OCI-LY7 (cell line): ENCODE results near the gene PILRA. TPM values are rescaled to one million over a fixed set of nuclear protein-coding genes. Genes with fewer than 3 reads are reported as not detected.

Source experiments
- BruUV-seq: library from RNA; stranded (reverse); fragments of 400-500 nt; replicated peaks from 2 replicates; lab custom pipeline; 2021; lab: Mats Ljungman, UMichigan
- CTCF ChIA-PET: fragments of 300-600 bp; sonication (Branson Sonifier 250); formaldehyde crosslinking; loops from one replicate; lab custom pipeline; 2022; ENCODE audit warnings: antibody characterized with exemption; ENCODE audit not compliant: unreplicated experiment; lab: Charles Lee
- POLR2A ChIA-PET: fragments of 300-600 bp; sonication (Branson Sonifier 250); formaldehyde crosslinking; loops from one replicate; lab custom pipeline; 2022; ENCODE audit warnings: antibody characterized with exemption; lab: Charles Lee
- DNase-seq: peaks from one replicate; pipeline ENCODE4 v3.0.0-alpha.2; 2015; ENCODE audit warnings: low spot score
- H2AFZ ChIP-seq: fragments of 200-600 bp; sonication (generic), shearing (Covaris generic); 2 replicates; pipeline ENCODE4 v1.6.1; 2014; ENCODE audit warnings: mild to moderate bottlenecking, antibody characterized with exemption, low read length, moderate library complexity
- H3K27ac ChIP-seq: fragments of 200-600 bp; sonication (generic); 2 replicates; pipeline ENCODE4 v1.5.1; 2014; ENCODE audit warnings: mixed run types, low read depth, mild to moderate bottlenecking, moderate library complexity, low read length, inconsistent platforms; ENCODE audit not compliant: poor library complexity, severe bottlenecking
- H3K36me3 ChIP-seq: fragments of 200-600 bp; sonication (generic); 2 replicates; pipeline ENCODE4 v1.6.1; 2014; ENCODE audit warnings: mild to moderate bottlenecking, antibody characterized with exemption, low read length, moderate library complexity, mixed read lengths; ENCODE audit not compliant: insufficient read depth
- H3K4me1 ChIP-seq: fragments of 200-600 bp; sonication (generic); 2 replicates; pipeline ENCODE4 v1.5.1; 2014; ENCODE audit warnings: mild to moderate bottlenecking, low read length; ENCODE audit not compliant: insufficient read depth, poor library complexity, severe bottlenecking
- H3K4me2 ChIP-seq: fragments of 200-600 bp; sonication (generic); 2 replicates; pipeline ENCODE4 v1.6.1; 2014; ENCODE audit warnings: mild to moderate bottlenecking, low read length
- H3K4me3 ChIP-seq: fragments of 200-600 bp; sonication (generic); 2 replicates; pipeline ENCODE4 v1.5.1; 2014; ENCODE audit warnings: mild to moderate bottlenecking, low read depth, low read length; ENCODE audit not compliant: poor library complexity, severe bottlenecking
- H3K79me2 ChIP-seq: fragments of 200-600 bp; sonication (generic); 2 replicates; pipeline ENCODE4 v1.6.1; 2016; ENCODE audit warnings: low read depth, mild to moderate bottlenecking, low read length, moderate library complexity, mixed read lengths; ENCODE audit not compliant: insufficient read depth
- H3K9me2 ChIP-seq: fragments of 200-600 bp; sonication (generic); 2 replicates; pipeline ENCODE4 v1.6.1; 2016; ENCODE audit warnings: mild to moderate bottlenecking, low read length, mixed read lengths; ENCODE audit not compliant: insufficient read depth
- H3K9me3 ChIP-seq: fragments of 200-600 bp; sonication (generic); 2 replicates; pipeline ENCODE4 v1.6.1; 2014; ENCODE audit warnings: mild to moderate bottlenecking, mixed run types, low read length, mixed read lengths
- H4K20me1 ChIP-seq: fragments of 200-600 bp; sonication (generic); 2 replicates; pipeline ENCODE4 v1.6.1; 2014; ENCODE audit warnings: mild to moderate bottlenecking, antibody characterized with exemption, low read length, moderate library complexity, mixed read lengths; ENCODE audit not compliant: insufficient read depth
- CTCF ChIP-seq: fragments of 200-600 bp; sonication (generic); conservative IDR thresholded peaks from 2 replicates; pipeline ENCODE4 v1.5.1; 2014; ENCODE audit warnings: mild to moderate bottlenecking, antibody characterized with exemption, low read length, moderate library complexity, mixed read lengths
- EZH2phosphoT487 ChIP-seq: fragments of 200-600 bp; sonication (generic); IDR thresholded peaks from 2 replicates; pipeline ENCODE4 v1.6.1; 2018; ENCODE audit warnings: low read depth, borderline replicate concordance, mild to moderate bottlenecking, mixed run types, antibody characterized with exemption, low read length, moderate library complexity, mixed read lengths
- intact Hi-C: fragments of 100-400 bp; cut with micrococcal nuclease; formaldehyde crosslinking; loops from one replicate; pipeline ENCODE4 v1.10.0; 2022; ENCODE audit not compliant: unreplicated experiment
- total RNA-seq, 2 experiments: library from RNA; depleted of rRNA in 1 of 2; stranded (reverse); fragments of >200 nt in 1 of 2; shearing (Covaris generic) in 1 of 2; gene quantifications; 2 replicates each; pipeline ENCODE4 v1.2.3, GENCODE V29; 2014 to 2022

The PILRA gene
- total RNA-seq, 2 experiments from 2014 or later, result 8.0 to 16.0 TPM

GRCh38 chr7:100430493-100431285, 57.4 kb downstream of the PILRA start:
- no TSS peak for BruUV-seq
- peak overlapping the region; percentile 93 for H3K27ac ChIP-seq
- H4K20me1 ChIP-seq, result peaks cover 9% of the 10 kb centered on the region; the same call in 1 of the 2 replicates
- H3K4me2 ChIP-seq, result peak overlapping the region; percentile 83
- H3K36me3 ChIP-seq, result peaks cover 55% of the 10 kb centered on the region
- H3K79me2 ChIP-seq, result peaks cover 48% of the 10 kb centered on the region
- no peak for TF ChIP-seq CTCF
- H3K9me3 ChIP-seq, result no peaks in the 10 kb centered on the region
- CTCF ChIA-PET, result interaction anchor here (0.5 kb wide), 1 partner anchor 245 kb away, joined by 3 read pairs; no protein-coding TSS in a partner anchor
- H2AFZ ChIP-seq, result no peak overlapping the region
- DNase-seq, result no peak
- H3K4me1 ChIP-seq, result peaks cover 53% of the 10 kb centered on the region
- intact Hi-C loops, result loop anchor here (1.0 kb wide), 1 partner anchor 47 kb away; no protein-coding TSS in a partner anchor
- H3K4me3 ChIP-seq, result peak overlapping the region; percentile 91
- POLR2A ChIA-PET, result interaction anchor here (0.7 to 1.4 kb wide), 3 partner anchors 14 to 37 kb away, joined by 3 to 5 read pairs (median 3); no protein-coding TSS in a partner anchor
- no peaks in the 10 kb centered on the region for H3K9me2 ChIP-seq

- H3K4me2 ChIP-seq, result peak overlapping the region; percentile 83
- DNase-seq, result no peak
- peaks cover 48% of the 10 kb centered on the region for H3K79me2 ChIP-seq
- no peaks in the 10 kb centered on the region for H3K9me3 ChIP-seq
- H3K4me3 ChIP-seq, result peak overlapping the region; percentile 91
- peaks cover 53% of the 10 kb centered on the region for H3K4me1 ChIP-seq
- H3K36me3 ChIP-seq, result peaks cover 60% of the 10 kb centered on the region
- BruUV-seq, result no TSS peak
- H3K27ac ChIP-seq, result peak overlapping the region; percentile 93
- H2AFZ ChIP-seq, result no peak overlapping the region
- ChIA-PET POLR2A (interaction anchor here (0.6 to 1.4 kb wide), 2 partner anchors 14 to 57 kb away, joined by 3 to 6 read pairs; no protein-coding TSS in a partner anchor), CTCF (no interaction called here)
- intact Hi-C loops, result loop anchor here (1.0 kb wide), 1 partner anchor 46 kb away; no protein-coding TSS in a partner anchor
- peaks cover 9% of the 10 kb centered on the region; the same call in 1 of the 2 replicates for H4K20me1 ChIP-seq
- TF ChIP-seq EZH2phosphoT487 (no peak), CTCF (no peak)
- no peaks in the 10 kb centered on the region for H3K9me2 ChIP-seq
Observed at GRCh38 chr7:100431286-100431735, 58.0 kb downstream of the PILRA start.
